SU-DHL-6 (cell line): ENCODE results near the gene LTK.

Experiments
- EZH2phosphoT487 ChIP-seq: fragments of 200-600 bp; sonication (generic), shearing (Covaris generic); conservative IDR thresholded peaks from 2 replicates; pipeline ENCODE4 v1.6.1; 2018; ENCODE audit warnings: mild to moderate bottlenecking, antibody characterized with exemption, low read length, moderate library complexity, mixed read lengths
- TF ChIP-seq, protein P1 (sequence below): fragments of 200-600 bp; sonication (generic); IDR thresholded peaks from one replicate; pipeline ENCODE4 v1.5.1; 2017; ENCODE audit warnings: antibody characterized with exemption, mild to moderate bottlenecking, low read length, moderate library complexity; ENCODE audit not compliant: insufficient read depth, poor library complexity, severe bottlenecking

DNA sequence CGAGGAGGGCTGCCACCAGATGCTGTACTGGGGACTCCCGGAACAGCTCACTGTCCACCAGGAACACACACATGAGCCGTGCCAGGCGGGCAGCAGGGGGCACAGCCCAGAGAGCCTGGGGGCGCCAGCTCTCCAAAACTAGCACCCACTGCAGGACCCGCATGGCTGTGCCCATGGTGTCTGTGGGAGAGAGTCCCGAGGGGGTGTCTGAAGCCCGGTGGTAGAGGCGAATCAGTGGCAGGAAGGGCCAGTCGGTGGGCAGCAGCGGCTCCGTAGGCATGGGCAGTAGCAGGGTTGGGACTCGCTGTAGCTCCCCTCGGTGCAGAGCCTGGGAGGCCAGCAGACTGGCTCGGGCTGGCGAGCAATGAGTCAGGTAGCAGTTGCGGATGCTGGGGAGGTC, 7.0 kb upstream of the LTK start:
- TF ChIP-seq, protein P1, sequence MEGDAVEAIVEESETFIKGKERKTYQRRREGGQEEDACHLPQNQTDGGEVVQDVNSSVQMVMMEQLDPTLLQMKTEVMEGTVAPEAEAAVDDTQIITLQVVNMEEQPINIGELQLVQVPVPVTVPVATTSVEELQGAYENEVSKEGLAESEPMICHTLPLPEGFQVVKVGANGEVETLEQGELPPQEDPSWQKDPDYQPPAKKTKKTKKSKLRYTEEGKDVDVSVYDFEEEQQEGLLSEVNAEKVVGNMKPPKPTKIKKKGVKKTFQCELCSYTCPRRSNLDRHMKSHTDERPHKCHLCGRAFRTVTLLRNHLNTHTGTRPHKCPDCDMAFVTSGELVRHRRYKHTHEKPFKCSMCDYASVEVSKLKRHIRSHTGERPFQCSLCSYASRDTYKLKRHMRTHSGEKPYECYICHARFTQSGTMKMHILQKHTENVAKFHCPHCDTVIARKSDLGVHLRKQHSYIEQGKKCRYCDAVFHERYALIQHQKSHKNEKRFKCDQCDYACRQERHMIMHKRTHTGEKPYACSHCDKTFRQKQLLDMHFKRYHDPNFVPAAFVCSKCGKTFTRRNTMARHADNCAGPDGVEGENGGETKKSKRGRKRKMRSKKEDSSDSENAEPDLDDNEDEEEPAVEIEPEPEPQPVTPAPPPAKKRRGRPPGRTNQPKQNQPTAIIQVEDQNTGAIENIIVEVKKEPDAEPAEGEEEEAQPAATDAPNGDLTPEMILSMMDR = no peak
- TF ChIP-seq EZH2phosphoT487 = no peak
